MCF 10A (cell line): Measurements from ENCODE around the gene IQCF2. TPM values are rescaled to one million over a fixed set of nuclear protein-coding genes. Genes with fewer than 3 reads are reported as not detected.

ENCODE experiments used
- BruUV-seq: library from RNA; stranded (reverse); fragments of 400-500 nt; replicated peaks from 2 replicates; lab custom pipeline; 2021; lab: Mats Ljungman, UMichigan
- CTCF ChIA-PET: fragments of 300-600 bp; sonication (Branson Sonifier 250); formaldehyde crosslinking; extraction: SDS; loops from one replicate; lab custom pipeline; 2021; ENCODE audit warnings: antibody characterized with exemption, inconsistent platforms; lab: Yijun Ruan, JAX
- POLR2A ChIA-PET: fragments of 300-600, 350-650 bp; sonication (Branson Sonifier 250); formaldehyde crosslinking; extraction: SDS; loops from one replicate; lab custom pipeline; 2020; ENCODE audit warnings: antibody characterized with exemption, inconsistent platforms; lab: Yijun Ruan, JAX
- DNase-seq: peaks from one replicate; pipeline ENCODE4 v3.0.0-alpha.2; 2018; ENCODE audit not compliant: unreplicated experiment
- H3K27ac Mint-ChIP-seq: one replicate; pipeline ENCODE4 v1.8.0; 2022; ENCODE audit warnings: mild to moderate bottlenecking, low read depth, mixed read lengths; ENCODE audit not compliant: unreplicated experiment
- H3K27me3 Mint-ChIP-seq: one replicate; pipeline ENCODE4 v1.8.0; 2022; ENCODE audit warnings: mixed read lengths; ENCODE audit not compliant: insufficient read depth, unreplicated experiment
- H3K36me3 Mint-ChIP-seq: one replicate; pipeline ENCODE4 v1.8.0; 2022; ENCODE audit warnings: mild to moderate bottlenecking, moderate library complexity, mixed read lengths; ENCODE audit not compliant: insufficient read depth, unreplicated experiment
- H3K4me1 Mint-ChIP-seq: one replicate; pipeline ENCODE4 v1.8.0; 2022; ENCODE audit warnings: mixed read lengths; ENCODE audit not compliant: insufficient read depth, unreplicated experiment
- H3K4me3 Mint-ChIP-seq: one replicate; pipeline ENCODE4 v1.8.0; 2022; ENCODE audit warnings: mild to moderate bottlenecking, moderate library complexity, mixed read lengths; ENCODE audit not compliant: unreplicated experiment
- H3K9me3 Mint-ChIP-seq: one replicate; pipeline ENCODE4 v1.8.0; 2022; ENCODE audit warnings: mixed read lengths; ENCODE audit not compliant: unreplicated experiment
- intact Hi-C: fragments of 100-400 bp; cut with micrococcal nuclease; formaldehyde crosslinking; loops from 2 replicates; pipeline ENCODE4 v1.14.1; 2022
- total RNA-seq: library from RNA; stranded (reverse); gene quantifications from 2 replicates; pipeline ENCODE4 v1.2.3, GENCODE V29; 2022
- TF ChIP-seq, protein P1 (sequence below): fragments of 200-600 bp; IDR thresholded peaks from one replicate; pipeline ENCODE4 v1.8.0; 2022; ENCODE audit warnings: antibody characterized with exemption, mild to moderate bottlenecking; ENCODE audit not compliant: unreplicated experiment

Gene IQCF2
- total RNA-seq, 1 experiment from 2014 or later: not detected

- Mint-ChIP-seq H3K4me3 (no peak overlapping the region), H3K36me3 (no peaks in the 10 kb centered on the region), H3K4me1 (no peaks in the 10 kb centered on the region), H3K27me3 (peaks cover 91% of the 10 kb centered on the region), H3K9me3 (no peaks in the 10 kb centered on the region), H3K27ac (no peak overlapping the region)
- CTCF ChIA-PET: interaction anchor here (0.6 kb wide), 1 partner anchor 74 kb away, joined by 4 read pairs; no protein-coding TSS in a partner anchor
- no peak for DNase-seq
- TF ChIP-seq, protein P1, sequence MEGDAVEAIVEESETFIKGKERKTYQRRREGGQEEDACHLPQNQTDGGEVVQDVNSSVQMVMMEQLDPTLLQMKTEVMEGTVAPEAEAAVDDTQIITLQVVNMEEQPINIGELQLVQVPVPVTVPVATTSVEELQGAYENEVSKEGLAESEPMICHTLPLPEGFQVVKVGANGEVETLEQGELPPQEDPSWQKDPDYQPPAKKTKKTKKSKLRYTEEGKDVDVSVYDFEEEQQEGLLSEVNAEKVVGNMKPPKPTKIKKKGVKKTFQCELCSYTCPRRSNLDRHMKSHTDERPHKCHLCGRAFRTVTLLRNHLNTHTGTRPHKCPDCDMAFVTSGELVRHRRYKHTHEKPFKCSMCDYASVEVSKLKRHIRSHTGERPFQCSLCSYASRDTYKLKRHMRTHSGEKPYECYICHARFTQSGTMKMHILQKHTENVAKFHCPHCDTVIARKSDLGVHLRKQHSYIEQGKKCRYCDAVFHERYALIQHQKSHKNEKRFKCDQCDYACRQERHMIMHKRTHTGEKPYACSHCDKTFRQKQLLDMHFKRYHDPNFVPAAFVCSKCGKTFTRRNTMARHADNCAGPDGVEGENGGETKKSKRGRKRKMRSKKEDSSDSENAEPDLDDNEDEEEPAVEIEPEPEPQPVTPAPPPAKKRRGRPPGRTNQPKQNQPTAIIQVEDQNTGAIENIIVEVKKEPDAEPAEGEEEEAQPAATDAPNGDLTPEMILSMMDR: no peak
- POLR2A ChIA-PET: no interaction called here
- BruUV-seq: no TSS peak
- intact Hi-C loops: no loop called here
Measured at GRCh38 chr3:51873253-51873766, 11.9 kb downstream of the IQCF2 start.

- H3K4me1 Mint-ChIP-seq: no peaks in the 10 kb centered on the region
- no peak overlapping the region for H3K4me3 Mint-ChIP-seq
- DNase-seq: no peak
- POLR2A ChIA-PET: no interaction called here
- TF ChIP-seq, protein P1: no peak
- H3K27ac Mint-ChIP-seq: no peak overlapping the region
- CTCF ChIA-PET: no interaction called here
- no peaks in the 10 kb centered on the region for H3K9me3 Mint-ChIP-seq
- no peaks in the 10 kb centered on the region for H3K36me3 Mint-ChIP-seq
- intact Hi-C loops: no loop called here
- no TSS peak for BruUV-seq
- H3K27me3 Mint-ChIP-seq: peaks cover 91% of the 10 kb centered on the region
Measured at GRCh38 chr3:51873876-51874275, 12.5 kb downstream of the IQCF2 start.

- no peaks in the 10 kb centered on the region for H3K36me3 Mint-ChIP-seq
- no peaks in the 10 kb centered on the region for H3K9me3 Mint-ChIP-seq
- H3K4me1 Mint-ChIP-seq: no peaks in the 10 kb centered on the region
- H3K27me3 Mint-ChIP-seq: peaks cover 91% of the 10 kb centered on the region
- TF ChIP-seq, protein P1: no peak
- CTCF ChIA-PET: interaction anchor here (0.6 kb wide), 1 partner anchor 581 kb away, joined by 3 read pairs; no protein-coding TSS in a partner anchor
- DNase-seq: no peak
- no peak overlapping the region for H3K4me3 Mint-ChIP-seq
- intact Hi-C loops: no loop called here
- no TSS peak for BruUV-seq
- H3K27ac Mint-ChIP-seq: no peak overlapping the region
- POLR2A ChIA-PET: no interaction called here
Measured at GRCh38 chr3:51874411-51874810, 13.0 kb downstream of the IQCF2 start.

DNA sequence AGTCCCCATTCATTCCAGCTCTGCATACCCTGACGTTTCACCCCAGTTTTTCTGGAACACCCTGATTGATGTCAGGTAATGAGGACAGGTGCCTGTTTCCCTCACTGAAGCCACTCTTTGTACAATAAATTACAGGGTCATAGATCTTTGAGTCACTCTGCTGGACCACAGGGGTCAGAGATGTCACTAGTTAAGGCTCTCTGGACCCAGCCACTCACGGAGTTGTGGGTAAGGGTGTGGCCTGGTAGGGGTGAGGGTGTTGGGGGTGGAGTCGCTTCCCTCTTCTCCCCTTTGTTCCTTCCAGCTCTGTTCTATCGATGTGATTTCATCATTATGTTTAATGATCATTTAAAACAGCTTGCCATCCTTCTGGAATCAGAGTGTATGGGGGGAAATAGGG, 13.5 kb downstream of the IQCF2 start:
- no peak overlapping the region for H3K4me3 Mint-ChIP-seq
- POLR2A ChIA-PET: no interaction called here

More for the DNA sequence above, 13.5 kb downstream of the IQCF2 start:
- TF ChIP-seq, protein P1: no peak
- intact Hi-C loops: no loop called here
- no TSS peak for BruUV-seq
- H3K36me3 Mint-ChIP-seq: no peaks in the 10 kb centered on the region
- H3K27me3 Mint-ChIP-seq: peaks cover 91% of the 10 kb centered on the region
- H3K4me1 Mint-ChIP-seq: no peaks in the 10 kb centered on the region
- no peak overlapping the region for H3K27ac Mint-ChIP-seq
- H3K9me3 Mint-ChIP-seq: no peaks in the 10 kb centered on the region
- CTCF ChIA-PET: interaction anchor here (0.6 kb wide), 1 partner anchor 581 kb away, joined by 3 read pairs; no protein-coding TSS in a partner anchor
- DNase-seq: no peak
